KG1 (cell line): Measurements from ENCODE around the gene RNU5D-1.
"Not testable (repeated sequence)": the region's sequence is repeated elsewhere in the genome, so short reads cannot be mapped to it uniquely, and the experiment has no call there.

ENCODE experiments used
- DNase-seq: peaks from one replicate; lab custom pipeline; 2025; lab: John Stamatoyannopoulos, UW

Gene RNU5D-1

DNA sequence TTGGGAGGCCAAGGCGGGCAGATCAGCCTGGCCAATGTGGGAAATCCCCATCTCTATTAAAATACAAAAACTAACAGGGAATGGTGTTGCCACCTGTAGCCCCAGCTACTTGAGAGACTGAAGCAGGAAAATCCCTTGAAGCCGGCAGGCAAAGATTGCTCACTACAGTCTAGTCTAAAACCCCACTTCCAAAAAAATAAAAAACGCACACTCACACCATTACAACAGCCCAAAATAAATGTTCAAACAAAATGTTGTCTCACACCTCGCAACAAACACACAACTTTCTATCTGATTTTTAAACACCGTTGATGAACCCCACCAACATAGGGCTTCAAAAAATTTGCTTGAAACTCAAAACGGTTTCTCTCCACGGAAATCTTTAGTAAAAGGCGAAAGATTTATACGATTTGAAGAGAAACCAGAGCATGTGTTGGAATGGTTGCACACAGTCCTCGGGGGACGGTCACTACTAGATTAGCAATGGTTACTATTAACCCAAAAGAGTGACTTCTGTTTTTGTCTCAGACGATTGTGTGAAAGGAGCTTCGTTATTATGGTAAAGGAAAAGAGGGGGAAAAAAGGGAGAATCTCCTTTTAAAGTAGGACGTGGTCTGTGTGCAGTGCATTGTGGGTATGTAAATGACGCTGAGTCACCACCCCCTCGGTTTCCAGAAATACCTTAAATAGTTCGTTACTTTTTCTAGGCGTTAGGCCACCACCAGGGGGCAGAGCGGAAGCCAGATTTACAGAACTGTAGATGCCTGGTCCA, at the start of gene RNU5D-1:
Gene RNU5D-1 (minus strand): TSS at position 430 of the 772 bp plus-strand sequence.
- DNase-seq, result peak; percentile 99

DNA sequence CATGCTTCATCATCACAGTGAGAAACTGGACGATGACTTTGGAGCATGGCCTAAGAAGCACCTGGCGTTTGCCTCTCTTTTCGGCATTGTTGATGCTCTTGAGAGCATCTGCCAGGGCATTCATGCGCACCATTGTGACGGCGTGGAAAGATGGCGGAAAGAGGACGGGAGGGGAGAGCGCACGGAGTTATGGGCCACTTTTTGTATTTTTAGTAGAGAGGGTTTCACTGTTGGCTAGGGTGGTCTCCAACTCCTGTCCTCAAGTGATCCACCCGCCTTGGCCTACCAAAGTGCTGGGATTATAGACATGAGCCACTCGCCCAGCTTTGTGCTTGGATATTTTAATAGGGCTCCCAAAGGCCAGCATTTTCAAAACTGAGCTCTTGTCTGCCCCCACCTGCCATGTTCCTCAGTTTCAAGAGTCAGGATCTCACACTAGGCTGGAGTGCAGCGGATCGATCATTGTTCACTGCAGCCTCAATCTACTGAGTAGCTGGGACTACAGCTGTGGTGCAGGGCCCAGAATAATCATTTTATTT, 49.7 kb upstream of the RNU5D-1 start:
- DNase-seq, result no peak

DNA sequence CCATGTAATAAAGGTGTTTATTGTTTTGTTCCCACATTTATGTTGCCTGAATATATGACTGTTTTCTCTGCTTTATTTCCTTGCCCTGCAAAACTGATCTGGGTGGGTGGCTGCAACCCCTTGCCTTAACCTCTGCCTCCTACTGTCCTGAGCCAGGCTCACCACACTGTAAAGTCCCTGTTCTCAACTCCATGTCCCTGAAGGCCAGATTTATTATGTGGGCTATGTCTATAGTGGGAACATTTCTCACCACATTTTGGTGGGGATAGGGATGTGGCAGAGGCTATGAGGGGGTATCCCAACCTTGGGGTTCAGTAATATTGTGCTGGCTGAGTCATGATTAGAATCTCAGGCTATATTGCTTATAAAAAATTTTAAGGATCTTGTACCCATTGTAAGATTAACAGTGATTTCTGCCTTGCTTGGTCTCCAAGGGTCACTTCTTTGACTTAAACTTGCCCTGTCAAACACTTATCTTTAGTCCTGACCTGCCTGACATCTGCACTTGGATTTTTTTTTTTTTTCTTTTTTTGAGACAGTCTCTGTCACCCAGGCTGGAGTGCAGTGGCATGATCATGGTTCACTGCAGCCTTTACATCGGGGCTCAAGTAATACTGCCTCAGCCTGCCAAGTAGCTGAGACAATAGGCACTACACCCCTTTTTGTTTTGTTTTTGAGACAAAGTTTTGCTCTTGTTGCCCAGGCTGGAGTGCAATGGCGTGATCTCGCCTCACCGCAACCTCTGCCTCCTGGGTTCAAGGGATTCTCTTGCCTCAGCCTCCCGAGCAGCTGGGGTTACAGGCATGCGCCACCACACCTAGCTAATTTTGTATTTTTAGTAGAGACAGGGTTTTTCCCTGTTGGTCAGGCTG, 48.0 kb upstream of the RNU5D-1 start:
- DNase-seq, result no peak

DNA sequence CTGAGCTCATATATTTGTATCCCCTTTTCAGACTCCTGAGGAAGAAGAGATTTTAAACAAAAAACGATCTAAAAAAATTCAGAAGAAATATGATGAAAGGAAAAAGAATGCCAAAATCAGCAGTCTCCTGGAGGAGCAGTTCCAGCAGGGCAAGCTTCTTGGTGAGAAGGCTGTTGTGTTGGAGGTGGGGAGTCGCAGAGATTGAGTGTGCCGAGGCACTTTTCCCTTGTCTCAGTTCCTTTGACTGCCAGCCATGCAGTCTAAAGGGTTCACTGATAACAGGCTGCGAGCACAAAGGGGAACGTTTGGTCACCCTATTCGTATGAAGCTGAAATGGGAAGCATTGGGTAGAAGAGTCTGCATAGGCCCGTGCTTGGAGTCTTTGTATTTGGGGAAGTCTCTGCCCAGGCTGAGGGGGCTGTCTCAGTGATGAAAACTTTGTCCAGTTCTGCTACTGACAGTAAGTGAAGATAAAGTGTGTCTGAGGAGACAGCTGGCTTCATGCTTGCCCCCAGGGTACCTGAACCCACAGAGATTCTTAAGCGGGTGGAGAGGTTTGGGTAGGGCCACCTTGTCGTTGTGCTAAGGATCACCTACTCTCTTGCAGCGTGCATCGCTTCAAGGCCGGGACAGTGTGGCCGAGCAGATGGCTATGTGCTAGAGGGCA, 47.1 kb upstream of the RNU5D-1 start:
- no peak for DNase-seq

DNA sequence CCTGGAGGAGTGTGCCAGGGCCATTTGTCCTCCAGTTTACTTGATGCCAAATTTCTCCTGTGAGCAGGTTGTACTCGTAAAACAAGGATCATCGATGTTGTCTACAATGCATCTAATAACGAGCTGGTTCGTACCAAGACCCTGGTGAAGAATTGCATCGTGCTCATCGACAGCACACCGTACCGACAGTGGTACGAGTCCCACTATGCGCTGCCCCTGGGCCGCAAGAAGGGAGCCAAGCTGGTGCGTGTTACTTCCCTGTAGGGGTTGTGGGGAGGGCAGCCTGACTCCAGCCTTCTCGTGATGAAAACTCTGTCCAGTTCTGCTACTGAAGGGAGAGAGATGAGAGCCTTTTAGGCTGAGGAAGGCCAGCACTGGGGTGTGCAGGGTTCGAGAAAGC, 46.6 kb upstream of the RNU5D-1 start:
- DNase-seq, result no peak

DNA sequence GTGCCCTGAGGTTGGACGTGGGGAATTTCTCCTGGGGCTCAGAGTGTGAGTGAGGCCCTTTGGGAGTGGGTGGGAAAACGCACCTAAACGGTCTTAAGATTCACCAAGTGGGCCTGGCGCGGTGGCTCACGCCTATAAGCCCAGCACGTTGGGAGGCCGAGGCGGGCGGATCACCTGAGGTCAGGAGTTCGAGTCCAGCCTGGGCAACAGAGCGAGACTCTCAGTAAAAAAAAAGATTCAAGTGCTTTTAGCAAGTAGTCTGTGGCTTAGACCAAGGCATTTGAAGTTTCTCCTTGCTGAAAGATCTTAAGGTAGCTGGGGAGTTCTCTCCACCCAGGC, 45.7 kb upstream of the RNU5D-1 start:
- DNase-seq, result no peak

DNA sequence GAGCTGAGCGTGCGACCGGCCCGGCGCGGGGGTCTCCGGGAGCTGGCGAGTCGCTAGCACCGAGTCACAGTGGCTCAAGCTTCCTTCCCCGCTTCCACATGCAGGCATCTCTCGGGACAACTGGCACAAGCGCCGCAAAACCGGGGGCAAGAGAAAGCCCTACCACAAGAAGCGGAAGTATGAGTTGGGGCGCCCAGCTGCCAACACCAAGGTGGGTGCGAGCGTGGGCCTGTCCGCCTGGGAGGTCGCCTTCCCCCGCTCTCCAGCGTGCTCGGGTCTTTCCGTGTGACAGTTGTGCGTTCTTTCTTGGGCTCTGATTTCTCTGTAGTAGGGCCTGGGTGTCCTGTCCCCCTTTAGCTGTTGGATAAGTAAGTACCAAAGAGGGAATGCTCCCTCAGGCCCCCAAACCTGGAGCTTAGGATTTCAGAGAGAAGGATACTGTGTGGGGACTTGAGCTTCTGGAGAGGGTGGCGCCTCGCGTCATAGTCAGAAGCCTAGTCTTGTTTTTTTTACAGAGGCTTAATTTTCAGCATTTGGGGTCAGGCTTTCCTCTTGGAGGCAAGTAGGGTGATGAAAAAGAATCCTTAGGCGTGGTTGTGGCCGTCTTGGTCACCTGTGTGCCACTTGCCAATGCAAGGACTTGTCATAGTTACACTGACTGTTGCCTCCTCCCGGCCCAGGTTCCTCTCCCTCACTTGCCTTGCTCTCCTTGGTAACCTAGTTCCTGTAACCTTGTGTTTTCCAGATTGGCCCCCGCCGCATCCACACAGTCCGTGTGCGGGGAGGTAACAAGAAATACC, 45.2 kb upstream of the RNU5D-1 start:
- no peak for DNase-seq

DNA sequence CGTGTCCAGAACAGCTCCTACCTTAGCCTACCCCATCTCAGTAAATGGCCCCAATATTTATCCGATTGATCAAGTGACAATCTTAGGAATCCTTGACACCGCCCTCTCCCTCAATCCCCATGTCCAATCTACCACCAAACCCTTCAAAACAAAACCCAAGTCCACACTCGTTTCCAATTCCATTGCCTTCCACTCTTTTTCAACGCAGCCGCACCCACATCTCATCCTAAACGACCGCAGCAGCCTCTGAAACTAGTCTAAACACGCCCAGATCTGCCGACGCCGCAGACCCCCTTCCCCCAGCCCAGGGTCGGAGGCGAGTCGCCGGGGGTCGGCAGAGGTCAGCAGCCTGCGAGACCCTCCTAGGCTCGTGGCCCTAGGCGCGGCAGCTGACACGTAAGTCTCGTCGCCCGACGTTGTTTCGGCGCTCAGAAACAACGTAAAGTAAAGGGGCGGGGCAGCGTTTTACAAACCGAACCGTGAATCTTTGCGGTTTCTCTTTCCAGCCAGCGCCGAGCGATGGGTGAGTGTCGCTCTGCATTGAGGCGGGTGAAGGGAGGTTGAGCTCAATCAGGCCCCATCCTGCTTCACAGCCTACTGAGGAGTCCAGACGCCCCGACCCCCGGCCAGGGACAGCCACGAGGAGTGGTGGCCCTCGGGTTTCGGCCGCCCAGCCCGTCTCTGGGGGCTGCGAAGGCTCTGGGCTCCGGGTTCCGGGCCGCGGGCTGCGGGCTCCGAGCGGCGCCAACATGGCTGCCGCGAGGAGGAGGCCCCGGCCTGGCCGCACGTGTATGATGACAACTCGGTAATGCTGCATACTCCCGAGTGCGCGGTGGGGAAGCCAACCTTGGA, 44.3 kb upstream of the RNU5D-1 start, which contains the start of gene RPS8:
Gene RPS8 (plus strand): TSS at position 463 of the 852 bp plus-strand sequence. CDS start 57 bp downstream, at position 520.
- peak; percentile 95 for DNase-seq

DNA sequence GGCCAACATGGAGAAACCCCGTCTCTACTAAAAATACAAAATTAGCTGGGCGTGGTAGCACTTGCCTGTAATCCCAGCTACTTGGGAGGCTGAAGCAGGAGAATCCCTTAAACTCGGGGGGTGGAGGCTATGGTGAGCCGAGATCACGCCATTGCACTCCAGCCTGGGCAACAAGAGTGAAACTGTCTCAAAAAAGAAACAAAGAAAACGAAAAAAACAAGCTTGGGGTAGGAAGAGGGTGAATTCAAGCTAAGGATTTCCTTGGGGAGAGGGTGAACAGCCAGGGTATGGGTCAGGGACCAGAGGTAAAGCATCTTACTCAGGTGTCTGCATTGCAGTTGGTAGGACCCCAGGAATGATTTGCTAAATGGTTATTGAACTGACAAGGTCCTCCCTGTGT, 35.5 kb upstream of the RNU5D-1 start:
- not testable (repeated sequence) for DNase-seq

DNA sequence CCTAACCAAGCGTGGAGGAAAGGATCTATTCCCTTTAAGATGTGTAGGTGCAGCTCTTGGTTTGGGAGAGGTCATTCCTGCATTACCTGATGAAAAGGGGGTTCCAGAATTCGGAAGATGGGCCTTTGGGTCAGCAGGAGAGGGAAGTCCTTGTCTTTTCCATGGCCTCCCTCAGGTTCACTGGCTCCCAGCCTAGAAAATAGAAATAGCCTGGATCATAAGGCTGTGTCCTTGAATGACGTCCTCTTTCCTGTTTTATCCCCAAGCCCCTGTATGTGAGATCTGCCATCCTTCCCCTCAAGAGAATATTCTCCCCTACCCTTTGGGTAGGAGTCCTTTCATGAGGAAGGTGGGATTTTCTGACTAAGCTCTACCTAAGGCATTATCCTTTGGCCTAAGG, 29.9 kb upstream of the RNU5D-1 start:
- DNase-seq, result no peak

DNA sequence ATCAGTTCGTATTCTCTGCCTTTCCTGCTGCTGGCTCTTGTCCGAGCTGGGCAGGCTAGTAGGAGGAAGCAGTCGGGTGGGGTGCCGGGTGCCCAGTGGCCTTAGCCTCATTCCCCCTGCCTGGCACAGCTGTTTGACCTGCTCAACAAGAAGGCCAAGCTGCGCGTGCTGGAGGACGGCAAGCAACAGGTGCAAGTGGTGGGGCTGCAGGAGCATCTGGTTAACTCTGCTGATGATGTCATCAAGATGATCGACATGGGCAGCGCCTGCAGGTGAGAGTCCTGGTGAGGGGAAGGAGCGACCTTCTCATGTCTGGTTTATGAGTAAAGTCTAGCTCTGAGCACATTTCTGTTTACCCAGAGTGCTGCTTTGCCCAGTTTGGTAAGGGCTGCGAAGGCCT, 28.1 kb upstream of the RNU5D-1 start:
- DNase-seq, result no peak

DNA sequence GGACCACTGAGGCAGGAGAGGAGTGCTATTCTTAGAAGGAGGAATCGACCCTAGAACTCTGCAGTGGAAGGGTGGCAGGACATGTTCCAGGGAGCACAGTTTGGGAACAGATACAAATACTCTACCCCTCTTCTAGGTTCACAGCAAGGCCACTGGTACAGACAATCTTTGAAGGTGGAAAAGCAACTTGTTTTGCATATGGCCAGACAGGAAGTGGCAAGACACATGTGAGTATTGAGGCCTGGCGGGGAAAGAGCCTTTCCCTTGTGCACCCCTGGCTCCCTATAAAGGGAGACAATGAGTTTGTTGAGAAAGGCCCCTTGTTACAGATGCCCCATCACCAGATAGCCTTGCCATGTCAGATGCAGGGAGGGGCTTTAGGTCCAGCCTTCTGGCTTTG, 26.4 kb upstream of the RNU5D-1 start:
- DNase-seq, result no peak

DNA sequence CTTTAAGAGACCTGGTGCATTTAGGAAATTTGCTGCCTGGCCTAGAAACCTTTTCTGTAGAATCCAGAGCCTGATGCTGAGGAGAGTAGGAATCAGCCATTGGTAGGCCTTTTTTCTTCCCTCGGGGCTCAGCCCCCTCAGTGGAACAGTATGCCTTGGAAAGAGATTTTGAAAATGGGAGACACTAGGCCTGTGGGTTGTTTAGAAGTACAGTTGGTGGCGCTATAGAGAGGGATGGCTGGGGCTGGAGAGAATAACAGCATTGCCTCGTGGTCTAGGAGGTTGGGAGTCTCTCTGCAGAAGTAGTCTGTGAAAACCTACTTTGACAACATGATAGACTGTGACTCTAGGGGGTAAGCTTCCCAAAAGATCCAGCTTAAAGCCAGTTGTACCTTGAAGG, 16.9 kb upstream of the RNU5D-1 start:
- no peak for DNase-seq

DNA sequence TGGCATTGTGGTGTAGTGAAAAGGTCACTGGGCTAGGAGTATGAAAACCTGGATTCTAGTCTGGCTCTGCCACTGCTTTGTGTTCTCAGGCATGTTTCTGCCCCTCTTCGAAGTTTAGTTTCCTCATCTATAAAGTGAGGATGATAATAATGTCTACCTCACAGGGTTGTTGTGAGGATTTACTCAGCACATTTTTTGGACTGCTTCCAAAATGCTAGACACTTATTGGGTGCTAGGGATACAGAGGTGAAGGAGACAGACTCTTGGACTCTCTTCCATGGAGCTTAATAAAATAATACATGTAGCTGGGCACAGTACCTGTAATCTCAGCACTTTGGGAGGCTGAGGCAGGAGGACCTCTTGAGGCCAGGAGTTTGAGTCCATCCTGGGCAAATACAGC, 12.2 kb upstream of the RNU5D-1 start:
- no peak for DNase-seq

DNA sequence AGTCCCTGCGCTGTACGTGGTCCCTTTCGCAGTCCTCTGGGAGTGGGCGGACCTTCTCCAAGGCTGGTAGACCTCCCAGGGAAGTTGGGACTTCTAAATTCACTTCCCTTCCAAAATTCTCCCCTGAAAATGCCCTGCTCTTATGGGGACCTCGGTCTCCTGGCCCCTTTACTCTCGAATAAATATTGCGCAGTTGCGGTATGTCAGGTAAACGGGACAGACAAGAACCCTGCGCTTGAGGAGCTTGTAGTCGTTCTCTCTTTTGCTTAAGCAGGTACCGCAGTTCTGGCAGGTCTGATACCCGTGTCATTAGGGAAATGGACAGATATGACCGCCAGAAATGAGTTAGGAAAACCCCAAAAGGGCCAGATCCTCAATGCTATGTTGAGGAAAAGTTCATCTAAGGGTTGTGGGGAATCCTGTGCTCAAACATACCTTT, 9.2 kb upstream of the RNU5D-1 start:
- DNase-seq, result no peak

DNA sequence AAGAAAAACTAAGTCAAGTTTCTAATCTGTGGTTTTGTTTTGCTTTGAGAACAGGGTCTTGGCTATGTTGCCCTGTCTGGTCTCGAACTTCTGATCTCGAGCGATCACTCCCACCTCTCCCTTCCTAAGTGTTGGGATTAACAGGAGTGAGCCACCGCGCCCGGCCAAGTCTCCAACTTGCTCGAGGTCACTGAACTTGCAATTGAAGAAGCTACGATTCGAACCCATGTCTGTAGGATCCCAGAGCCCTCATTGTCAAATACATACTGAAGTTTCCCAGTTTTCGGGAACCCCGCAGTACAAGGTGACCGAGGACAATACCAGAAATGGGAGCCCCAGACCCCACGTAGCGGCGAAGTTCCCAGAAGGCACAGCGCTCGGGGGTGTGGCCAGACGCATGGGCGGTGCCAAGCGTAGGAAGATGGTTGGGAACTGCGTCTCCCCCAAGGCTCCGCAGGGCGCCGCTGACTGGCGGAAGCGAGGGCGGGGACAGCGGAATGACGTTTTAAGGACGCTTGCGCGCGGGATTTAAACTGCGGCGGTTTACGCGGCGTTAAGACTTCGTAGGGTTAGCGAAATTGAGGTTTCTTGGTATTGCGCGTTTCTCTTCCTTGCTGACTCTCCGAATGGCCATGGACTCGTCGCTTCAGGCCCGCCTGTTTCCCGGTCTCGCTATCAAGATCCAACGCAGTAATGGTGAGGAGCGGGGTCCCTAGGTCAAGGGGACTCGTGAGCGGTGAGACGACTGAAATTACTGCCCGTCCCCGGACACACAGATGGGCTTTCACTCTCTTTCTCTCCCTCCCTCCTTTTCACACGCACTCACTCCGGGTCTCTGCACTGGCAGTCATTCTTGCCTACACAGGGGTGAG, 8.6 kb upstream of the RNU5D-1 start, which contains the start of gene KIF2C:
Gene KIF2C (plus strand): TSS at position 531 of the 872 bp plus-strand sequence. CDS start 96 bp downstream, at position 627.
- DNase-seq, result peak; percentile 96

DNA sequence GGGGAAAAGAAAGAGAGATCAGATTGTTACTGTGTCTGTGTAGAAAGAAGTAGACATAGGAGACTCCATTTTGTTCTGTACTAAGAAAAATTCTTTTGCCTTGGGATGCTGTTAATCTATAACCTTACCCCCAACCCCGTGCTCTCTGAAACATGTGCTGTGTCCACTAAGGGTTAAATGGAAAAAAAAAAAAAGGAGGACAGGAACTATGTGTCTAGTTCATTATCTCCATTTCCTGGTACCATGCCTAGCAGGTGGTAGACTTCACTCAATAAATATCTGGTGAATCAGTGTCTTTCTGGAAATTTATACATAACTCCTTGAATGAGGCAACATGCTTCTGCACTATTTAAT, 8.0 kb upstream of the RNU5D-1 start:
- not testable (repeated sequence) for DNase-seq

DNA sequence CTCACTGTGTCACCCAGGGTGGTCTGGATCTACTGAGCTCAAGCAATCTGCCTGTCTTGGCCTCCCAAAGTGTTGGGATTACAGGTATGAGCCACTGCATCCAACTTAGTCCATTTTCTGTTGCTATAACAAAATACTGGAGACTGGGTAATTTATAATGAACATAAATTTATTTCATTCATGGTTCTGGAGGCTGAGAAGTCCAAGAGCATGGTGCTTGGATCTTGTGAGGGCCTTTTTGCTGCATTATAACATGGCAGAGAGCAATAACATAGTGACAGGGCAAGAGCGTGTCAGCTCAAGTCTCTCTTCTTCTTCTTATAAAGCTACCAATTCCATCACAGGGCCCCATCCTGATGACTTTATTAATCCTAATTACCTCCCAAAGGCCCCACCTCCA, 5.0 kb upstream of the RNU5D-1 start:
- no peak for DNase-seq

DNA sequence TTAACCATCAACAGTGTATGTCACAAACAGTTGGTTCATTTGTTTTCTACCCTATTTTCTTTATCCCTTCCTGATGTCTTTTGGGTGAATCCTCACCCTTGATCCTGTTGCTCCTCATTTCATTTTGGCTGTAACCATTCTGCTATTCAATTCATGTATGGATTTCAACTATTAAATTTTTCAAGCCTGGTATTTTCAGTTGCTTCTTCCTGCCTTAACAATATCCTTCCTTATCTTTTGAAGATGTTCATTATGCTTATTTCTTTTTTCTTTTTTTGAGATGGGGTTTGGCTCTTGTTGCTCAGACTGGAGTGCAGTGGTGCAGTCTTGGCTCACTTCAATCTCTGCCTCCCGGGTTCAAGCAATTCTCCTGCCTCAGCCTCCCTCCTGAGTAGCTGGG, 2.8 kb upstream of the RNU5D-1 start:
- no peak for DNase-seq

DNA sequence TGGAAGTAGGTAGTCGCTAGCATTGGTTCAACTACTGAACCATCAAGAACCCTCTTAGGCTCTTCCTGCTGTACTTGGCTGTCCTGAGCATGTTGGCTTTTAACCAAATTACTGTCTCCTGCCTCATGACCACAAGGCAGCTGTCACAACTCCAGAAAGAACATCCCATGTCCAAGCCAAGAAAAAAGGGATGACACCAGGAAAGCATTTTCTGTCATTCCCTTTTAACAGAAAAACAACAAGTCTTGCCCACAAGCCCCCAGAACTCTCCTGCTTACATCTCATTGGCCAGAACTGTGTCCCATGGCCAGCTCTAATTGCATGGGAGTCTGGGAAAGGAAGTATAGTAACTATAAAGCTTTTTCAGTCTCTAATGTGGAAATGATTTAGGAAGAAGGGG, 2.4 kb upstream of the RNU5D-1 start:
- DNase-seq, result no peak
